OCI-LY3 (cell line): ENCODE measurements around the gene COL20A1.

Experiments
- H2AFZ ChIP-seq: fragments of 200-600, 300-600 bp; shearing (Covaris generic); 2 replicates; pipeline ENCODE4 v1.6.0; 2014; ENCODE audit warnings: antibody characterized with exemption, low read depth, low read length
- H3K27ac ChIP-seq: fragments of 200-600, 300-600 bp; sonication (generic); 2 replicates; pipeline ENCODE4 v1.5.1; 2014; ENCODE audit warnings: mild to moderate bottlenecking, low read length, moderate library complexity, mixed read lengths
- H3K27me3 ChIP-seq: fragments of 200-600, 300-600 bp; sonication (generic); 2 replicates; pipeline ENCODE4 v1.6.1; 2014; ENCODE audit warnings: low read depth, low read length, mixed read lengths
- H3K36me3 ChIP-seq: fragments of 200-600, 300-600 bp; sonication (generic); replicated peaks from 2 replicates; pipeline ENCODE3; 2014; ENCODE audit warnings: low read depth, low read length, mixed read lengths
- H3K4me1 ChIP-seq: fragments of 300-600, 200-600 bp; sonication (generic); 2 replicates; pipeline ENCODE4 v1.6.1; 2014; ENCODE audit warnings: low read length, mixed read lengths
- H3K4me2 ChIP-seq: fragments of 200-600, 300-600 bp; sonication (generic); 2 replicates; pipeline ENCODE4 v1.6.1; 2014; ENCODE audit warnings: low read length, mixed read lengths
- H3K4me3 ChIP-seq: fragments of 300-600, 200-600 bp; sonication (generic); 2 replicates; pipeline ENCODE4 v1.5.1; 2014; ENCODE audit warnings: antibody characterized with exemption, mild to moderate bottlenecking, low read length, moderate library complexity
- H3K79me2 ChIP-seq: fragments of 300-600, 200-600 bp; shearing (Covaris generic); 2 replicates; pipeline ENCODE4 v1.6.1; 2014; ENCODE audit warnings: mild to moderate bottlenecking, low read length, mixed read lengths
- H3K9ac ChIP-seq: fragments of 300-600, 200-600 bp; shearing (Covaris generic); 2 replicates; pipeline ENCODE4 v1.6.0; 2014; ENCODE audit warnings: mild to moderate bottlenecking, low read length, moderate library complexity
- H3K9me3 ChIP-seq: fragments of 200-600, 300-600 bp; shearing (Covaris generic); 2 replicates; pipeline ENCODE4 v1.6.1; 2014; ENCODE audit warnings: low read length, mixed read lengths; ENCODE audit not compliant: insufficient read depth
- H4K20me1 ChIP-seq: fragments of 200-600, 300-600 bp; sonication (generic); 2 replicates; pipeline ENCODE4 v1.6.1; 2016; ENCODE audit warnings: low read length, mixed read lengths; ENCODE audit not compliant: insufficient read depth
- EZH2phosphoT487 ChIP-seq: fragments of 200-600 bp; shearing (Covaris generic); IDR thresholded peaks from 2 replicates; pipeline ENCODE4 v1.6.1; 2018; ENCODE audit warnings: antibody characterized with exemption, mixed run types, low read depth
- TF ChIP-seq, protein P1 (sequence below): fragments of 200-600, 300-600 bp; sonication (generic); IDR thresholded peaks from 2 replicates; pipeline ENCODE4 v1.5.1; 2014; ENCODE audit warnings: antibody characterized with exemption, low read length, low read depth

The COL20A1 gene

DNA sequence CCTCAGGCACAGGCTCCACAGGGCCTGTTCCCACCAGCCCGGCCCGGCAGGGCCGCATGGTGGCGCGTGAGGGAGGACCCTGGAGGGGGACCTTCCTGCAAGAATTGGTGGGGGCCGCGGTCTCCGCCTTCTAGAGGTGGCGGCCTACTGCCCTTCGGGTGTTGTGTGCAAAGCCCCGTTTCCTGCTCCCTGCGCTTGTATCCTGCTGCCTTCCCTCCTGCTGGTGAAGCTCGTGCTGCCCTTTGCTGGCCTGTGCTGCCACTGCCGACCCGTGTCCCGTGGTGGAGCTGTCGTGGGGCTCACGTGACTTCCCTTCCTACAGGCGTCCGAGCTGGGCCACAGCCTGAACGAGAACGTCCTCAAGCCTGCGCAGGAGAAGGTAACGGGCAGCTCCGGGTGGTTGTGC lies 8.4 kb upstream of the COL20A1 start:
- Histone ChIP-seq H3K4me1 (no peaks in the 10 kb centered on the region), H3K9me3 (no peaks in the 10 kb centered on the region), H3K27me3 (no peaks in the 10 kb centered on the region), H2AFZ (no peak overlapping the region), H3K4me2 (no peak overlapping the region), H4K20me1 (0 out of 2 replicates have a peak, but pooled peaks cover 3% of the 10 kb centered on the region), H3K79me2 (no peaks in the 10 kb centered on the region), H3K4me3 (no peak overlapping the region), H3K9ac (no peak overlapping the region), H3K36me3 (peaks cover 13% of the 10 kb centered on the region), H3K27ac (no peak overlapping the region)
- TF ChIP-seq, protein P1, sequence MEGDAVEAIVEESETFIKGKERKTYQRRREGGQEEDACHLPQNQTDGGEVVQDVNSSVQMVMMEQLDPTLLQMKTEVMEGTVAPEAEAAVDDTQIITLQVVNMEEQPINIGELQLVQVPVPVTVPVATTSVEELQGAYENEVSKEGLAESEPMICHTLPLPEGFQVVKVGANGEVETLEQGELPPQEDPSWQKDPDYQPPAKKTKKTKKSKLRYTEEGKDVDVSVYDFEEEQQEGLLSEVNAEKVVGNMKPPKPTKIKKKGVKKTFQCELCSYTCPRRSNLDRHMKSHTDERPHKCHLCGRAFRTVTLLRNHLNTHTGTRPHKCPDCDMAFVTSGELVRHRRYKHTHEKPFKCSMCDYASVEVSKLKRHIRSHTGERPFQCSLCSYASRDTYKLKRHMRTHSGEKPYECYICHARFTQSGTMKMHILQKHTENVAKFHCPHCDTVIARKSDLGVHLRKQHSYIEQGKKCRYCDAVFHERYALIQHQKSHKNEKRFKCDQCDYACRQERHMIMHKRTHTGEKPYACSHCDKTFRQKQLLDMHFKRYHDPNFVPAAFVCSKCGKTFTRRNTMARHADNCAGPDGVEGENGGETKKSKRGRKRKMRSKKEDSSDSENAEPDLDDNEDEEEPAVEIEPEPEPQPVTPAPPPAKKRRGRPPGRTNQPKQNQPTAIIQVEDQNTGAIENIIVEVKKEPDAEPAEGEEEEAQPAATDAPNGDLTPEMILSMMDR: no peak
- TF ChIP-seq EZH2phosphoT487: no peak

DNA sequence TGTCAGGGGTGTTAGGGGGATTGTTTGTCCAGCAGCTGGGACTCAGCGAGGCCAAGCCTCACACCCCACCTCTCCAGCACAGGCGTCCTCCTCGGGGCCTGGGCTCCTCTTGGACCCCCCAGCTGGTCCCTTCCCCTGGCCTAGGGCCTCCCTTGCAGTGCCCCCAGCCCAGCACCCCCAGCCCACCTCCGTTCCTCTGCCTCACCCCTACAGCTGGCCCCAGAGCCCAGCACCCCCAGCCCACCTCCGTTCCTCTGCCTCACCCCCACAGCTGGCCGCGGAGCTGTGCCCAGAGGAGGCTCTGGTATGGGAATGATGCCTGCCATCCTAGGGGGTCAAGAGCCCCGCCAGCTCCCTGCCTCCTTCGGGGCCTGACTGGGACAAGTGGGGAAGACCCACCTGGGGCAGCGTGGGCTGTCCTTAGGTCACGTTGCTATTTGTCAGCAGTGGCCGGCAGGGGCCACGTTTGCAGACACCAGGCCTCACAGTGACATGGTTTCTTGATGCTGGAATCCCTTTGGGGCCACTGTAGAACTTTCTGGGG lies 7.9 kb upstream of the COL20A1 start:
- Histone ChIP-seq H3K4me2 (no peak overlapping the region), H3K79me2 (no peaks in the 10 kb centered on the region), H3K4me3 (no peak overlapping the region), H2AFZ (no peak overlapping the region), H3K27me3 (no peaks in the 10 kb centered on the region), H3K9me3 (no peaks in the 10 kb centered on the region), H3K27ac (no peak overlapping the region), H3K4me1 (no peaks in the 10 kb centered on the region), H4K20me1 (0 out of 2 replicates have a peak, but pooled peaks cover 3% of the 10 kb centered on the region), H3K36me3 (peaks cover 13% of the 10 kb centered on the region), H3K9ac (no peak overlapping the region)
- TF ChIP-seq, protein P1: no peak

DNA sequence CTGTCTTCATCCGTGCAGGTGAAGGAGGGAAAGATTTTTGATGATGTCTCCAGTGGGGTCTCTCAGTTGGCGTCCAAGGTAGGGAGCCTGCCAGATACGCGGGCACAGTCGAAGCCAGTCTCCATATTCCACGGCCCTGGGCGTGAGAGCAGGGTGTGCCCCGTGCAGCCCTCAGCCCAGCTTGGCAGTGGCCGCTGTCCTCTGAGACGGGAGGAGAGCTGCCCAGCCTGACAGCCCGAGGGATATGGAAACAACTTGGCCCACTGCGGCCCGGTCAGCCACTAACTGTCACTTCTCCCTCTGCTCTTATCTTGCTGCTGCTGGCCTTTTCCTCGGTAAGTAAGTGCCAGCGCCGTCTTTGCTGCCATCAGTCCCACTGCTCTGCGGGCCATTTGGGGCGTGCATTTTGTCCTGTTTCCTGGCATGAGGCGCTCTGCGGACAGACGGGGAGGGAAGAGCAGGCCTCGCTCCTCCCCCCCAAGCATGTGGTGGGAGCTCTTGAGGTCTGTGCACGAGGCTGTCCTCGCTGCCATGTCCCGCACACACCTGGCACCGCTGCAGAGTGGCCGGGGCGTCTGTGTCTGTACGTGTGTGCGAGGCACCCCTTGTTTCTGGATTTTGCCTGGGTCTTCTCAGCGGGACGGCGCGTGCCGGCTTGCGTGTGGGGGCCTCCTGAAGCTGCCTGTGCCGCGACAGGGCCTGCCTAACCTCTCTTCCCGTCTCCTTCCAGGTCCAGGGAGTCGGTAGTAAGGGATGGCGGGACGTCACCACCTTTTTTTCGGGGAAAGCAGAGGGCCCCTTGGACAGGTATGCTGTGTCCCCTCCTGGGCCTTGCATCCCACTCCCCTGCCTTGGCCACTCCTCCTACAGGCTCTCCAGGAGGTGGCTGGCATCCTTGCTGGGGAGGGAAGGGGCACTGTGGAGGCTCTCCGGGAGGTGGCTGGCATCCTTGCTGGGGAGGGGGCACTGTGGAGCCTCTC lies 7.1 kb upstream of the COL20A1 start:
- Histone ChIP-seq H3K27me3 (no peaks in the 10 kb centered on the region), H4K20me1 (0 out of 2 replicates have a peak, but pooled peaks cover 3% of the 10 kb centered on the region), H3K9ac (no peak overlapping the region), H3K4me1 (no peaks in the 10 kb centered on the region), H3K27ac (no peak overlapping the region), H2AFZ (no peak overlapping the region), H3K79me2 (no peaks in the 10 kb centered on the region), H3K4me3 (no peak overlapping the region), H3K9me3 (no peaks in the 10 kb centered on the region), H3K36me3 (peaks cover 10% of the 10 kb centered on the region), H3K4me2 (no peak overlapping the region)
- TF ChIP-seq EZH2phosphoT487: no peak
- TF ChIP-seq, protein P1: no peak
